ENCODE measurements around the gene ARHGAP29.

The ARHGAP29 gene

GRCh38 chr1:94260635-94261387, 23.4 kb upstream of the ARHGAP29 start:
- no peak for DNase-seq

DNA sequence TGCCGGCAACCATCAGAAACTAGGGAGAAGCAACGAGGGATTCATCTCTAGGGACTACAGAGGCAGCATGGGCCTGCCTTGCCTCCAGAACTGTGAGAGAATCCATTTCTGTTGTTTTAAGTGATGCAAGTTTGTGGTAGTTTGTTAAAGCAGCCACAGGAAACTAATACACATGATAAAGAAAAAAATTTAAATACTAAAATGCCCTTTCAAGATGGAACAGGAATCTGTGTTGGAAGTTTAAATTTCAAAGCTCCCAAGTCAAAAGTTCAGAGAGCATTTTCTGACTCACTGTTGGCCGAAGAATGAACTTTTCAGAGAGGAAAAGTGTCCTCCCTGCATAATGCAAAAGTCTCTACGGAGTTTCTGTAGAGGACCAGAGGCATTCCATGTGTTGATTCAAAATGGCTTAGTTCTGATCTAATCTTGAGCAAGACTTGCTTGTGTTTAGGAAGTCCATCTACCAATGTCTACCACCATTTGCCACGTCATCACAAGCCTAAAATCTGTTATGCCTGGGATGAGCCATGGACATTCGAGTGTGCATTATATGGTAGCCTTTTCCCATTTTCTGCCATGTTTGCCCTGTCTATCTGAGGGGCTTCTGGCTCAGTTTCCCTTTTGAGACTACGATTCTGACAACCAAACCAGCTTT, 22.4 kb upstream of the ARHGAP29 start:
- DNase-seq: no peak

GRCh38 chr1:94258873-94259331, 21.5 kb upstream of the ARHGAP29 start:
- DNase-seq: no peak

GRCh38 chr1:94257444-94257843, 20.1 kb upstream of the ARHGAP29 start:
- no peak for DNase-seq

GRCh38 chr1:94255476-94255875, 18.1 kb upstream of the ARHGAP29 start:
- DNase-seq: no peak

- no peak for DNase-seq
Measured at GRCh38 chr1:94254073-94254810, 16.9 kb upstream of the ARHGAP29 start.

DNA sequence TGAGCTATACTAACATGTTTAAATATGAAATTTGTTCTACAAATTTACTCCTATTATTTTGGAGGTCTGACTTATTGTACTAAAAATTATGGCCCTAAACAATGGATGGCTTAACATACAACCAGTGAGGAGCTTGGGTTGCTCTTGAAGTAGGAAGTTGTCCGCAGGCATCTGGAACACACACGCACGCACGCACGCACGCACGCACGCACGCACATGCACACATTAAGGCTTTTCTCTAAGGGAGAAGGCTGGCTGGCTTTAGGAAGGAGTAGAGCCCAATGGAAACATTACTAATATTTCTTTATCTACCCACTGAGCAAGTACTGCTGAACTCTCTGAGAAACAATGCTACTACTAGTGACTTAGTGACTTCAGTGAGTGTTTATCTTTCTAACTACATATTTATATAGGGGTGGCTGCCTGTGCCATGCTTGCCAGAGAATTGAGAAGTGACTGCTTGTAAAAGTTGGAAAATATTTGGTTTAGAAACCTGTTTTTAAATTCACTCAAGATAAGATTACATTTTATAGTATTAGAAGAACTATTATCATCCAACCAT, 16.2 kb upstream of the ARHGAP29 start:
- DNase-seq: no peak

DNA sequence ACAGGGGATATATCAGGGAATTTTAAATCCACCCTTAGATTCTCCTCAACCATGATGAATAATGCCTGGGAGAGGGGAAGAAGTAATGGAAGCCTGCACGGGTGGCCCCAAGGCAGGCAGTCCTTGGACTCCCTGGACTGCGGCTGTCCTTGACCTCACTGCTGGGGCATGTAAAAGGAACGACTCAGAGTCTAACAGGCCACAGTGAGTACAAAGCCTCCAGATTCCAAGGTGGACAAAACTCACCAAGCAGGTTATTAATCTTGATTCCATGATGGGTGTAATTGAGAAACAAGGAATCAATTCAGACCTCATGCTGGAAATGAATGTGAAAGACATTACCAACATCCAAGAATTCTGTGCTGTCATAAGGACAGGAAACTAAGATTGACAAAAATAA, 13.0 kb upstream of the ARHGAP29 start:
- DNase-seq: no peak

DNA sequence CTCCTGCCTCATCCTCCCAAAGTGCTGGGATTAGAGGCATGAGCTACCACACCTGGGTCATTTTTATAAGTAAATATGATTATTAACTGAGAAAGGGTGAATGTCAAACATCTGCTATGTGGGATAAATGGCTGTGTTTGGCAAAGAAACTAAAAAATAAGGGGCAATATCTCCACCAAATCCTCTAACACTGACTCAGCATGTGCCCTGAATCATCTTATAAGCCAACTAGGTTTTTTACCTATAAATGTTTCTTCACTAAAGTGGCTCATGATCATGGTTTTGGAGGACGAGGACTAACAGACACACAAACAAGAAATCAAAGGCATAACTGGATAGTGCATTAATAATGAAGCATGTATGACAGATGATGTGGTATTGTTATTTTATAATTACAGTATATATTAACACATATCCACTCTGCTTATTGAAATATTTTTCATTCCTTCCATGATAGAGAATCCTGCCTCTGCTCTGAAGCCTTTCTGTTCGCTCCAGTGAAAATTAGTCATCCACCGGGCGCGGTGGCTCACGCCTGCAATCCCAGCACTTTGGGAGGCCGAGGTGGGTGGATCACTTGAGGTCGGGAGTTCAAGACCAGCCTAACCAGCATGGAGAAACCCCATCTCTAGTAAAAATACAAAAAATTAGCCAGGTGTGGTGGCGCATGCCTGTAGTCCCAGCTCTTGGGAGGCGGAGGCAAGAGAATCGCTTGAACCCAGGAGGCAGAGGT, 11.7 kb upstream of the ARHGAP29 start:
- no peak for DNase-seq

GRCh38 chr1:94247138-94248094, 10.0 kb upstream of the ARHGAP29 start:
- peak; percentile 35 for DNase-seq

- DNase-seq: no peak
Measured at GRCh38 chr1:94246692-94247137, 9.3 kb upstream of the ARHGAP29 start.

- no peak for DNase-seq
Measured at GRCh38 chr1:94245747-94246438, 8.5 kb upstream of the ARHGAP29 start.

GRCh38 chr1:94244816-94245215, 7.4 kb upstream of the ARHGAP29 start:
- no peak for DNase-seq

- DNase-seq: no peak
Measured at GRCh38 chr1:94243665-94244064, 6.3 kb upstream of the ARHGAP29 start.

GRCh38 chr1:94240822-94241221, 3.4 kb upstream of the ARHGAP29 start:
- DNase-seq: no peak

- DNase-seq: no peak
Measured at GRCh38 chr1:94239796-94240195, 2.4 kb upstream of the ARHGAP29 start.

DNA sequence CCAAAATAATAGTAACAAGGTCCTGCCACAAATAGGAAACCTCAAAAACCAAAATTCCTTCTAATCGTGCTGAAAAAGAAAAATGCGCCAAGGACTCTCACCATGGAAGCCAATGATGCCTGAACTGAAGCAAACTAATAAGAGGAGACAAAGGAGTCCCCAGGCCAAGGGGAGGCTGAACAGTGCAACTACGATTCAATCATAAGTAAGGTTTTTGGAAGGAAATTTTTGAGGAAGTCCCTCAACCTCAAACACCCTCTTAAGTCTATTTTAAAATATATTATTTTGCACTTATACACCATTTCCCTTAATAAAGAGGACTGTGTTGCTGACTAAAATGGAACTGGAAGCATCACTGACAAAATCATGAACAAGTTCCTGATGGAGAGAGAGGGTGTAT, 1.7 kb upstream of the ARHGAP29 start:
- no peak for DNase-seq

- DNase-seq: no peak
Measured at GRCh38 chr1:94236630-94237290, 624 bp downstream of the ARHGAP29 start.

- no peak for DNase-seq
Measured at GRCh38 chr1:94236013-94236491, 1.3 kb downstream of the ARHGAP29 start.

Data from hematopoietic multipotent progenitor cell treated with erythropoietin and hydrocortisone succinate and interleukin-3 and kit ligand, for 8 days (in vitro differentiated cells).